GM12878 (cell line): Measurements from ENCODE around the gene SARDH. TPM values are rescaled to one million over a fixed set of nuclear protein-coding genes. Genes with fewer than 3 reads are reported as not detected.

Experiments
- MEF2A ChIP-seq: IDR thresholded peaks from 2 replicates; pipeline ENCODE4 v1.6.1; 2011; ENCODE audit warnings: low read depth, mild to moderate bottlenecking, low read length, moderate library complexity; ENCODE audit not compliant: insufficient read depth
- ZBTB11 ChIP-seq: fragments of 450-650 bp; formaldehyde crosslinking; IDR thresholded peaks from 2 replicates; pipeline ENCODE4 v1.5.0; 2022; ENCODE audit warnings: mild to moderate bottlenecking, missing genetic modification characterization
- polyA plus RNA-seq, 11 experiments: library from polyadenylated mRNA; depleted of rRNA in 4 of 11; unstranded in 6 of 11; stranded (reverse) in 5 of 11; fragments of >200 nt; fragmentation: Nextera tagmentation in 4 of 11; fragmentation: Illumina TruSeq in 1 of 11; extraction: Ambion mirVana in 4 of 11; extraction: Trizol in 1 of 11; gene quantifications; 1 replicate in 1 of 11; 2 replicates in 10 of 11; pipeline versions ENCODE4 v1.2.1 to v1.2.3, GENCODE V29; 2011 to 2016; ENCODE audit warnings: inconsistent platforms in 2 of 11, missing spikeins in 2 of 11, low read depth in 1 of 11
- total RNA-seq, 4 experiments: library from RNA; depleted of rRNA in 3 of 4; stranded (reverse); fragments of >200 nt in 3 of 4; fragmentation: Illumina TruSeq in 1 of 4; extraction: Trizol in 1 of 4; gene quantifications; 2 replicates each; pipeline versions ENCODE4 v1.2.1 to v1.2.3, GENCODE V29; 2013 to 2021
- TF ChIP-seq, protein P1 (sequence below): IDR thresholded peaks from 2 replicates; pipeline ENCODE4 v1.6.1; 2012; ENCODE audit warnings: improper control_type of control experiment, low read depth, low read length; ENCODE audit not compliant: insufficient replicate concordance
- TF ChIP-seq, protein P2 (sequence below): fragments of 450-650 bp; IDR thresholded peaks from 2 replicates; pipeline ENCODE4 v1.6.1; 2017; ENCODE audit warnings: borderline replicate concordance

SARDH gene
- total and polyA plus RNA-seq, 10 of the 15 experiments (the other 5 are each of a cell fraction or from before 2014, with no cell fraction given): 0.03 to 0.15 (median 0.10) TPM; not detected in 6

- TF ChIP-seq, protein P1, sequence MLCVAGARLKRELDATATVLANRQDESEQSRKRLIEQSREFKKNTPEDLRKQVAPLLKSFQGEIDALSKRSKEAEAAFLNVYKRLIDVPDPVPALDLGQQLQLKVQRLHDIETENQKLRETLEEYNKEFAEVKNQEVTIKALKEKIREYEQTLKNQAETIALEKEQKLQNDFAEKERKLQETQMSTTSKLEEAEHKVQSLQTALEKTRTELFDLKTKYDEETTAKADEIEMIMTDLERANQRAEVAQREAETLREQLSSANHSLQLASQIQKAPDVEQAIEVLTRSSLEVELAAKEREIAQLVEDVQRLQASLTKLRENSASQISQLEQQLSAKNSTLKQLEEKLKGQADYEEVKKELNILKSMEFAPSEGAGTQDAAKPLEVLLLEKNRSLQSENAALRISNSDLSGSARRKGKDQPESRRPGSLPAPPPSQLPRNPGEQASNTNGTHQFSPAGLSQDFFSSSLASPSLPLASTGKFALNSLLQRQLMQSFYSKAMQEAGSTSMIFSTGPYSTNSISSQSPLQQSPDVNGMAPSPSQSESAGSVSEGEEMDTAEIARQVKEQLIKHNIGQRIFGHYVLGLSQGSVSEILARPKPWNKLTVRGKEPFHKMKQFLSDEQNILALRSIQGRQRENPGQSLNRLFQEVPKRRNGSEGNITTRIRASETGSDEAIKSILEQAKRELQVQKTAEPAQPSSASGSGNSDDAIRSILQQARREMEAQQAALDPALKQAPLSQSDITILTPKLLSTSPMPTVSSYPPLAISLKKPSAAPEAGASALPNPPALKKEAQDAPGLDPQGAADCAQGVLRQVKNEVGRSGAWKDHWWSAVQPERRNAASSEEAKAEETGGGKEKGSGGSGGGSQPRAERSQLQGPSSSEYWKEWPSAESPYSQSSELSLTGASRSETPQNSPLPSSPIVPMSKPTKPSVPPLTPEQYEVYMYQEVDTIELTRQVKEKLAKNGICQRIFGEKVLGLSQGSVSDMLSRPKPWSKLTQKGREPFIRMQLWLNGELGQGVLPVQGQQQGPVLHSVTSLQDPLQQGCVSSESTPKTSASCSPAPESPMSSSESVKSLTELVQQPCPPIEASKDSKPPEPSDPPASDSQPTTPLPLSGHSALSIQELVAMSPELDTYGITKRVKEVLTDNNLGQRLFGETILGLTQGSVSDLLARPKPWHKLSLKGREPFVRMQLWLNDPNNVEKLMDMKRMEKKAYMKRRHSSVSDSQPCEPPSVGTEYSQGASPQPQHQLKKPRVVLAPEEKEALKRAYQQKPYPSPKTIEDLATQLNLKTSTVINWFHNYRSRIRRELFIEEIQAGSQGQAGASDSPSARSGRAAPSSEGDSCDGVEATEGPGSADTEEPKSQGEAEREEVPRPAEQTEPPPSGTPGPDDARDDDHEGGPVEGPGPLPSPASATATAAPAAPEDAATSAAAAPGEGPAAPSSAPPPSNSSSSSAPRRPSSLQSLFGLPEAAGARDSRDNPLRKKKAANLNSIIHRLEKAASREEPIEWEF: no peak
- TF ChIP-seq, protein P2, sequence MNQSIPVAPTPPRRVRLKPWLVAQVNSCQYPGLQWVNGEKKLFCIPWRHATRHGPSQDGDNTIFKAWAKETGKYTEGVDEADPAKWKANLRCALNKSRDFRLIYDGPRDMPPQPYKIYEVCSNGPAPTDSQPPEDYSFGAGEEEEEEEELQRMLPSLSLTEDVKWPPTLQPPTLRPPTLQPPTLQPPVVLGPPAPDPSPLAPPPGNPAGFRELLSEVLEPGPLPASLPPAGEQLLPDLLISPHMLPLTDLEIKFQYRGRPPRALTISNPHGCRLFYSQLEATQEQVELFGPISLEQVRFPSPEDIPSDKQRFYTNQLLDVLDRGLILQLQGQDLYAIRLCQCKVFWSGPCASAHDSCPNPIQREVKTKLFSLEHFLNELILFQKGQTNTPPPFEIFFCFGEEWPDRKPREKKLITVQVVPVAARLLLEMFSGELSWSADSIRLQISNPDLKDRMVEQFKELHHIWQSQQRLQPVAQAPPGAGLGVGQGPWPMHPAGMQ: no peak
- TF ChIP-seq MEF2A: no peak
- TF ChIP-seq ZBTB11 (CRISPR knock-in tag): no peak
Measured at GRCh38 chr9:133725886-133726285, 12.3 kb downstream of the SARDH start (continued).
